Measurements from ENCODE around the gene LHX2. TPM values are rescaled to one million over a fixed set of nuclear protein-coding genes. Genes with fewer than 3 reads are reported as not detected.

The LHX2 gene
- total and polyA plus RNA-seq, 2 experiments from 2014 or later, result 1.7 TPM; not detected in 1

GRCh38 chr9:124052401-124052800 lies 40.8 kb downstream of the LHX2 start:
- Histone ChIP-seq H3K9me2 (ENCODE audit: insufficient read depth) (no peaks in the 10 kb centered on the region), H4K20me1 (replicated peaks; ENCODE audit: insufficient read depth) (no peaks in the 10 kb centered on the region), H3K27ac (ENCODE audit: low read depth) (no peak overlapping the region), H3K79me2 (replicated peaks; ENCODE audit: insufficient read depth) (no peaks in the 10 kb centered on the region), H3K4me2 (no peak overlapping the region), H3K4me3 (no peak overlapping the region), H3K36me3 (ENCODE audit: insufficient read depth) (no peaks in the 10 kb centered on the region), H3K27me3 (ENCODE audit: insufficient read depth) (no peaks in the 10 kb centered on the region), H3K4me1 (ENCODE audit: insufficient read depth) (no peaks in the 10 kb centered on the region), H2AFZ (no peak overlapping the region), H3F3A (replicated peaks; ENCODE audit: low read depth) (no peaks in the 10 kb centered on the region)
- Mint-ChIP-seq H3K9me3 (peaks cover 6% of the 10 kb centered on the region; the same call in 2 of the 3 replicates), H3K36me3 (ENCODE audit: low read depth) (no peaks in the 10 kb centered on the region; the same call in 2 of the 3 replicates), H3K27ac (no peak overlapping the region), H3K27me3 (ENCODE audit: insufficient read depth, low read depth, poor library complexity) (peaks cover 7% of the 10 kb centered on the region), H3K4me1 (no peaks in the 10 kb centered on the region), H3K4me3 (no peak overlapping the region)
- ATAC-seq (no peak), DNase-seq (ENCODE audit: low spot score) (no peak)
- no peak for TF ChIP-seq REST (IDR thresholded peaks at IDR 0.05; ENCODE audit: unreplicated experiment)
- no peak for TF ChIP-seq ZNF114 (CRISPR knock-in tag; IDR thresholded peaks at IDR 0.05)
- TF ChIP-seq EZH2phosphoT487 (IDR thresholded peaks at IDR 0.05; ENCODE audit: unreplicated experiment), result no peak
- TF ChIP-seq EZH2 (IDR thresholded peaks at IDR 0.05; ENCODE audit: low read depth, unreplicated experiment), result no peak
- TF ChIP-seq CREB1 (CRISPR knock-in tag; IDR thresholded peaks at IDR 0.05; ENCODE audit: low read depth), result no peak
- TF ChIP-seq JUNB (IDR thresholded peaks at IDR 0.05; ENCODE audit: unreplicated experiment), result no peak
- no peak for TF ChIP-seq ZNF462 (CRISPR knock-in tag; IDR thresholded peaks at IDR 0.05)
- no peak for TF ChIP-seq ETS1 (IDR thresholded peaks at IDR 0.05)
- TF ChIP-seq ZNF331 (CRISPR knock-in tag; IDR thresholded peaks at IDR 0.05; ENCODE audit: low read depth), result no peak
- no peak for TF ChIP-seq NANOG (IDR thresholded peaks at IDR 0.05; ENCODE audit: borderline replicate concordance)
- no peak for TF ChIP-seq CTCF (conservative IDR thresholded peaks at IDR 0.05; ENCODE audit: low read depth in 2 of 2)
- no peak for TF ChIP-seq STAT1 (IDR thresholded peaks at IDR 0.05; ENCODE audit: unreplicated experiment)
- TF ChIP-seq POLR2AphosphoS5 (IDR thresholded peaks at IDR 0.05; ENCODE audit: low read depth), result no peak

All from GM23338 (cell line).